HEK293 (cell line): Measurements from ENCODE around the gene GPR160.

Experiments
- SALL2 ChIP-seq: fragments of 450-650 bp; formaldehyde crosslinking; IDR thresholded peaks from 2 replicates; pipeline ENCODE4 v1.5.0; 2017; ENCODE audit warnings: missing biosample characterization, mild to moderate bottlenecking, missing genetic modification characterization, borderline replicate concordance
- SP2 ChIP-seq: fragments of 450-650 bp; formaldehyde crosslinking; IDR thresholded peaks from 2 replicates; pipeline ENCODE4 v1.5.1; 2016; ENCODE audit warnings: missing biosample characterization, missing genetic modification characterization
- YY1 ChIP-seq: fragments of 450-650 bp; formaldehyde crosslinking; IDR thresholded peaks from 2 replicates; pipeline ENCODE4 v1.5.1; 2018; ENCODE audit warnings: missing biosample characterization, missing genetic modification characterization
- ZBTB7A ChIP-seq: fragments of 450-650 bp; formaldehyde crosslinking; IDR thresholded peaks from 2 replicates; pipeline ENCODE4 v1.5.1; 2016; ENCODE audit warnings: low read depth, missing biosample characterization, missing genetic modification characterization
- ZNF629 ChIP-seq: fragments of 450-650 bp; formaldehyde crosslinking; IDR thresholded peaks from 2 replicates; pipeline ENCODE4 v1.5.1; 2017; ENCODE audit warnings: missing biosample characterization, missing genetic modification characterization
- TF ChIP-seq, protein P1 (sequence below): fragments of 450-650 bp; formaldehyde crosslinking; IDR thresholded peaks from 2 replicates; pipeline ENCODE4 v1.5.1; 2016; ENCODE audit warnings: missing biosample characterization, missing genetic modification characterization
- TF ChIP-seq, protein P2 (sequence below): fragments of 450-650 bp; formaldehyde crosslinking; IDR thresholded peaks from 2 replicates; pipeline ENCODE4 v1.5.1; 2016; ENCODE audit warnings: missing biosample characterization, missing genetic modification characterization
- TF ChIP-seq, protein P3 (sequence below): fragments of 450-650 bp; formaldehyde crosslinking; IDR thresholded peaks from 2 replicates; pipeline ENCODE4 v1.5.1; 2016; ENCODE audit warnings: missing biosample characterization, missing genetic modification characterization

DNA sequence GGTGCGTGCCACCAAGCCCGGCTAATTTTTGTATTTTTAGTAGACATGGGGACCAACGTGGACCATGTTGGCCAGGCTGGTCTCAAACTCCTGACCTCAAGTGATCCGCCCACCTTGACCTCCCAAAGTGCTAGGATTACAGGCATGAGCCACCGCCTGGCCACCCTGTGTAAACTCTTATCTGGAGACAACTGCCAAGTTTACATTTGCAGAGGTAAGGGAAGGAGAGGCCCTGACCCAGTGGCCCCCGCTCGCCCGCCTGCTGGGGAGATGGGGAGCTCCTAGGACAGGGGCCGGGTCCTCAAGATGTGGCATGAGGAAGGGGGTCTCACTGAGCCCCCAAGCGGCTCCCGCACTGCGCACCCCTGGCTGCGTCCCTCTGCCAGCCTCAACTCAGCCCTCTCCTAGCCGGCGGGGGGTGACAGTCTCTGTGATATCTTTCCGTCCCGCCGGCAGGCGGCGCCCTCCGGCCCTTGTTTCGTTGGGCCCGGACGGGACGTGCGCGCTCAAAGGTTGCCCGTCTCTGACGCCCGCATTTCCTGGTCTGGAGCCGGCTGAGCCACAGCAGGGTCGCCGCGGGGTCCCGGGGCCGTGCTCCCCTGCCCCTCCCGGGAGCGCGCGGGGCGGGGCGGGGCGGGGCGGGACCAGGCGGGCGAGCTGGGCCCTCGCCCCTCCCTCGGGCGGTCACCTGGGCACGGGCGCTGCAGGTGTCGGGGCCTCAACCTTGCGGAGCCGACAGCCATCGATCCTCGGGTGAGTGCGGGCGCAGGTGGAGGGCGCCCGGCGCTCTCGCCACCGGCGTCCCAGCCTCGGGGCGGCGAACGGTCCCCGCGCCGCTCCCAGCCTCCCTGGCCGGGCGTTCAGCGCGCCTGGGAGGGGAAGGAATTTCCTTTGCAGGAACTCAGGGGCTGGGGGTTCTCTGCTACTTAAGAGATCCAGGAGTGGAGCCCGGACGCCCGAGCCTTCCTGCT is at the start of gene GPR160:
- TF ChIP-seq, protein P1, sequence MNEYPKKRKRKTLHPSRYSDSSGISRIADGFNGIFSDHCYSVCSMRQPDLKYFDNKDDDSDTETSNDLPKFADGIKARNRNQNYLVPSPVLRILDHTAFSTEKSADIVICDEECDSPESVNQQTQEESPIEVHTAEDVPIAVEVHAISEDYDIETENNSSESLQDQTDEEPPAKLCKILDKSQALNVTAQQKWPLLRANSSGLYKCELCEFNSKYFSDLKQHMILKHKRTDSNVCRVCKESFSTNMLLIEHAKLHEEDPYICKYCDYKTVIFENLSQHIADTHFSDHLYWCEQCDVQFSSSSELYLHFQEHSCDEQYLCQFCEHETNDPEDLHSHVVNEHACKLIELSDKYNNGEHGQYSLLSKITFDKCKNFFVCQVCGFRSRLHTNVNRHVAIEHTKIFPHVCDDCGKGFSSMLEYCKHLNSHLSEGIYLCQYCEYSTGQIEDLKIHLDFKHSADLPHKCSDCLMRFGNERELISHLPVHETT (tag by site-specific recombination): no peak; the same call in 1 of the 2 replicates
- TF ChIP-seq YY1 (tag by site-specific recombination) (no peak), SALL2 (tag by site-specific recombination) (no peak), ZNF629 (tag by site-specific recombination) (0 out of 2 replicates have a peak, but pooled peaks have one; percentile 12), ZBTB7A (tag by site-specific recombination) (no peak), SP2 (tag by site-specific recombination) (no peak)
- TF ChIP-seq, protein P2, sequence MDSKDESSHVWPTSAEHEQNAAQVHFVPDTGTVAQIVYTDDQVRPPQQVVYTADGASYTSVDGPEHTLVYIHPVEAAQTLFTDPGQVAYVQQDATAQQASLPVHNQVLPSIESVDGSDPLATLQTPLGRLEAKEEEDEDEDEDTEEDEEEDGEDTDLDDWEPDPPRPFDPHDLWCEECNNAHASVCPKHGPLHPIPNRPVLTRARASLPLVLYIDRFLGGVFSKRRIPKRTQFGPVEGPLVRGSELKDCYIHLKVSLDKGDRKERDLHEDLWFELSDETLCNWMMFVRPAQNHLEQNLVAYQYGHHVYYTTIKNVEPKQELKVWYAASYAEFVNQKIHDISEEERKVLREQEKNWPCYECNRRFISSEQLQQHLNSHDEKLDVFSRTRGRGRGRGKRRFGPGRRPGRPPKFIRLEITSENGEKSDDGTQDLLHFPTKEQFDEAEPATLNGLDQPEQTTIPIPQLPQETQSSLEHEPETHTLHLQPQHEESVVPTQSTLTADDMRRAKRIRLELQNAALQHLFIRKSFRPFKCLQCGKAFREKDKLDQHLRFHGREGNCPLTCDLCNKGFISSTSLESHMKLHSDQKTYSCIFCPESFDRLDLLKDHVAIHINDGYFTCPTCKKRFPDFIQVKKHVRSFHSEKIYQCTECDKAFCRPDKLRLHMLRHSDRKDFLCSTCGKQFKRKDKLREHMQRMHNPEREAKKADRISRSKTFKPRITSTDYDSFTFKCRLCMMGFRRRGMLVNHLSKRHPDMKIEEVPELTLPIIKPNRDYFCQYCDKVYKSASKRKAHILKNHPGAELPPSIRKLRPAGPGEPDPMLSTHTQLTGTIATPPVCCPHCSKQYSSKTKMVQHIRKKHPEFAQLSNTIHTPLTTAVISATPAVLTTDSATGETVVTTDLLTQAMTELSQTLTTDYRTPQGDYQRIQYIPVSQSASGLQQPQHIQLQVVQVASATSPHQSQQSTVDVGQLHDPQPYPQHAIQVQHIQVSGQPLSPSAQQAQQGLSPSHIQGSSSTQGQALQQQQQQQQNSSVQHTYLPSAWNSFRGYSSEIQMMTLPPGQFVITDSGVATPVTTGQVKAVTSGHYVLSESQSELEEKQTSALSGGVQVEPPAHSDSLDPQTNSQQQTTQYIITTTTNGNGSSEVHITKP (tag by site-specific recombination): no peak; the same call in 1 of the 2 replicates
- TF ChIP-seq, protein P3, sequence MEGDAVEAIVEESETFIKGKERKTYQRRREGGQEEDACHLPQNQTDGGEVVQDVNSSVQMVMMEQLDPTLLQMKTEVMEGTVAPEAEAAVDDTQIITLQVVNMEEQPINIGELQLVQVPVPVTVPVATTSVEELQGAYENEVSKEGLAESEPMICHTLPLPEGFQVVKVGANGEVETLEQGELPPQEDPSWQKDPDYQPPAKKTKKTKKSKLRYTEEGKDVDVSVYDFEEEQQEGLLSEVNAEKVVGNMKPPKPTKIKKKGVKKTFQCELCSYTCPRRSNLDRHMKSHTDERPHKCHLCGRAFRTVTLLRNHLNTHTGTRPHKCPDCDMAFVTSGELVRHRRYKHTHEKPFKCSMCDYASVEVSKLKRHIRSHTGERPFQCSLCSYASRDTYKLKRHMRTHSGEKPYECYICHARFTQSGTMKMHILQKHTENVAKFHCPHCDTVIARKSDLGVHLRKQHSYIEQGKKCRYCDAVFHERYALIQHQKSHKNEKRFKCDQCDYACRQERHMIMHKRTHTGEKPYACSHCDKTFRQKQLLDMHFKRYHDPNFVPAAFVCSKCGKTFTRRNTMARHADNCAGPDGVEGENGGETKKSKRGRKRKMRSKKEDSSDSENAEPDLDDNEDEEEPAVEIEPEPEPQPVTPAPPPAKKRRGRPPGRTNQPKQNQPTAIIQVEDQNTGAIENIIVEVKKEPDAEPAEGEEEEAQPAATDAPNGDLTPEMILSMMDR (tag by site-specific recombination): peak; percentile 71
